ENCODE results near the gene C7orf57. TPM values are rescaled to one million over a fixed set of nuclear protein-coding genes. Genes with fewer than 3 reads are reported as not detected.

Gene C7orf57
- total RNA-seq, 2 experiments from 2014 or later: 0.28 to 0.33 TPM

DNA sequence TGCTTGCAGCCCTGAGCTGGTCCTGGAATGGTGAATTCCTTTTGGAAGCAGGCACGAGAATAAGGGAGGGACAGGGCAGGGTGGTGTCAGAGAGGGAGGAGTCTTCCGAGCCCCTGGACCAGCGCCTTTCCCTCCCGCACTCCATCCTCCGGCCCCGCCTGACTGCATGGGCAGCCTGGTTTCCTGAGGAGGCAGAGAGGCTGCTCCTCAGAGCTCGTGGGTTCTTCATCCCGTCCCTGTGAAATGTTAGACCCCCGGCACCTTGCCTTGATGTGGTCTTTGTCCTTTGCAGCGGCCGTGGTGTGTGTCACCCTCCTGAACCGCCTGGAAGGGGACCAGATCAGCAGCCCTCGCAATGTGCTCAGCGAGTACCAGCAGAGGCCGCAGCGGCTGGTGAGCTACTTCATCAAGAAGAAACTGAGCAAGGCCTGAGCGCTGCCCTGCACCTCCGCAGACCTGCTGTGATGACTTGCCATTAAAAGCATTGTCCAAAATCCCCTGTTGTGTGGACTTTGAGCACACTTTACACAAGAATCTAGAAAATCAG lies 72.7 kb downstream of the C7orf57 start:
- H3K27ac Mint-ChIP-seq: no peak overlapping the region
- H3K27me3 Mint-ChIP-seq: no peaks in the 10 kb centered on the region
- H3K9me3 Mint-ChIP-seq: no peaks in the 10 kb centered on the region
- ChIA-PET POLR2A (interaction anchor here (1.2 to 11.6 kb wide), 5 partner anchors 9 to 120 kb away, joined by 4 to 165 read pairs (median 5); partner anchors contain the start of gene UPP1), CTCF (interaction anchor here (1.2 to 5.3 kb wide), 3 partner anchors 109 to 163 kb away, joined by 5 to 77 read pairs (median 46); no protein-coding TSS in a partner anchor)
- H3K36me3 Mint-ChIP-seq (ENCODE audit: low read depth): peaks cover 75% of the 10 kb centered on the region
- no peak for DNase-seq
- H3K4me3 Mint-ChIP-seq: no peak overlapping the region
- H3K4me1 Mint-ChIP-seq: peaks cover 25% of the 10 kb centered on the region

DNA sequence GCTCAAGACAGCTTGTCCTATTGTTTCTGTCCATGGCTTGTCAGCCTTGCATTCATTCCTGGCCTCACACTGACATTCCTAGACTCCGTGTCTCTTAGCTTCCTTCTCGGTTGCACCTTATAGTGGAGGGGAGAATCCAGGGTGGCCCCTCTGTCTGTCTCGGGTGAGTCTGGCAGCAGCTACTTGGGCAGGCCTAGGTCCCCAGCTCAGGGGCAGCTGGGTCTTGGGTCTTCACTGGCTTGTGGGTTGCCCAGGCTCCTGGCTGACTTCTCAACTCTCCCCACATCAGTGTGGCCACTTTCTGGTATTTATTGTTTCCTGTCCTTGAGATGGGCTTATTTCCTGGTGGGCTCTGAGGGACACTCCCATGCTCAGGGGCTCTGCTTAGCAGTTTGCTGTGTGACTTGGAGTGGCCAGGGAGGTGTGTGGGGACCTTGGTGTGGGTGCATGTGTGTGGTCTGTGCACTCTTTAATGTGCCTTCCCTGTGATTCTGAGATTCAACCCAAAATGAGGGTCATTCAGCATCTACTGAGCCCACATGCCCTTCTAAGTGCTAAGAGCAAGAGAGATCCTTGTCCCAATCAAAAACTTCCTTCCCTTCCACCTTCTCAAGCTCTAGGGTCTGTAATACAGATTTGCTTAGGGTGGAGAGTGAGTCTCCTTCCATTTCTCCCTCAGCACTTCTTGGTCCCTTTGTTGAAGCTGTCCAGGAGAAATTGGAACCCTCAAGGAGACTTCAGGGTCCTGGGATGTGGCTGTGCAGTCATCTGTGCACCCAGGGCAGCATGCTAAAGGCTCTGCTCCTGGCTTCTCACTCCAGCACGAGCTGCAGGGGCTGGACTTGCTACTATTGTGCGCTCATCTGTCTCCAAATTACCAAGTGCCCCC lies 73.9 kb downstream of the C7orf57 start:
- Mint-ChIP-seq H3K4me3 (no peak overlapping the region), H3K27me3 (no peaks in the 10 kb centered on the region), H3K36me3 (ENCODE audit: low read depth) (peaks cover 63% of the 10 kb centered on the region), H3K9me3 (no peaks in the 10 kb centered on the region), H3K4me1 (peaks cover 22% of the 10 kb centered on the region), H3K27ac (peak overlapping the region; percentile 52)
- ChIA-PET POLR2A (interaction anchor here (0.7 to 11.6 kb wide), 9 partner anchors 11 to 164 kb away, joined by 4 to 165 read pairs (median 5); partner anchors contain the start of genes HUS1 and UPP1), CTCF (interaction anchor here (0.8 to 5.3 kb wide), 24 partner anchors 8 to 165 kb away, joined by 3 to 77 read pairs (median 5); no protein-coding TSS in a partner anchor)
- DNase-seq: no peak

DNA sequence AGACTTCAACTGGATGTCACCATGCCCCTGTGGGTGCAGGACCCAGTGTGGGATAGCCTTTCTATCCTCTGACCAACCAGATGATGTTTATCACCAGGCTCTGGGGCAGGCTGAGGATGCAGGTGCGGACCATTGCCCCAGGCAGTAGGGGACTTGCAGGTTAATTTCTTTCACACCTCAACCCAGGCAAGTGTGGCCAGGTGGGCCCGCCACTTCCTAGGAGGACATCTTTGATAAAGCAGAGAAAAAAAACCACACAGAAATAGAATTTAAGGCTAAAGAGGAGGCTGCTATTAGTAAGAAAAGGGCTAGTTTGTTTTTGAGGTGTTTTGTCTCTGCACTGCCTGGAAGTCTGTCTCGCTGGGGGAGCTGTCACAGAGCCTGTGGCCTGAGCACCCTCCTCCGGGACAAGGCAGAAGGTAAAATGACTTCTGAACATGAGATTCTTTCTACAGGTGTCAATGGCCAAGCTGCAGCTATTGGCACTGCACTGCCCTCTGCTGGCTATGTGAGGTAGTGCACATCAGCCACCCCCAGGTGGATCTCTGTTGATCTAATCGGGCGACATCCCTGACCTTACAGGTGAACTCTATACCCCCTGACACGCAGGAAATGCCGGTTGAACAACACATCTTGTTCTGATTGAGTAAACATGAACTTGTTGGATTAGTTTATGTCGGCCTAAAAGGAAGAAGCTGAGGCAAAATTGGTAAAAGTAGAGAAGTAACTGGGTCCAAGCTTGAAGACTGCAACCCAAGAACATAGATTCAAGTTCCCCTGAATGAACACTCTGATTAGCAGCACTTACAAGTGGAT lies 74.7 kb downstream of the C7orf57 start:
- peak overlapping the region; percentile 52 for H3K27ac Mint-ChIP-seq
- H3K27me3 Mint-ChIP-seq: no peaks in the 10 kb centered on the region
- H3K4me3 Mint-ChIP-seq: no peak overlapping the region
- H3K9me3 Mint-ChIP-seq: no peaks in the 10 kb centered on the region
- H3K36me3 Mint-ChIP-seq (ENCODE audit: low read depth): peaks cover 55% of the 10 kb centered on the region
- peak; percentile 90 for DNase-seq
- ChIA-PET POLR2A (interaction anchor here (0.7 to 11.6 kb wide), 7 partner anchors 8 to 165 kb away, joined by 3 to 165 read pairs (median 10); partner anchors contain the start of genes HUS1 and UPP1), CTCF (interaction anchor here (0.8 to 5.3 kb wide), 32 partner anchors 9 to 177 kb away, joined by 3 to 77 read pairs (median 5); partner anchors contain the start of gene SUN3)
- peaks cover 14% of the 10 kb centered on the region for H3K4me1 Mint-ChIP-seq

DNA sequence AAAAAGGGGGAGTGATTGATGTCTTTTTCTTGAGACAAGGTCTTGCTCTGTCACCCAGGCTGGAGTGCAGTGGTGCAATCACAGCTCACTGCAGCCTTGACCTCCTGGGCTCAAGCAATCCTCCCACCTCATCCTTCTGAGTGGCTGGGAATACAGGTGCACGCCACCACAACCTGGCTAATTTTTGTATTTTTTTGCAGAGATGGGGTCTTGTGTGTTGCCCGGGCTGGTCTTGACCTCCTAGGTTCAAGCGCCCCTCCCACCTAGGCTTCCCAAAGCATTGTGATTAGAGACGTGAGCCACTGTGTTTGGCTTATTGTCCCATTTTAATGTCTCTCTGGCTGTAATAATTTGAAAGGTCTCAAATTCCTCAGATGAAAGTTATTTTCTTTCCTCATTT lies 75.5 kb downstream of the C7orf57 start:
- peaks cover 47% of the 10 kb centered on the region for H3K36me3 Mint-ChIP-seq (ENCODE audit: low read depth)
- H3K4me1 Mint-ChIP-seq: peaks cover 14% of the 10 kb centered on the region
- H3K27me3 Mint-ChIP-seq: no peaks in the 10 kb centered on the region
- no peaks in the 10 kb centered on the region for H3K9me3 Mint-ChIP-seq
- DNase-seq: no peak
- H3K4me3 Mint-ChIP-seq: no peak overlapping the region
- ChIA-PET CTCF (interaction anchor here (0.8 to 5.3 kb wide), 30 partner anchors 9 to 178 kb away, joined by 3 to 77 read pairs (median 5); partner anchors contain the start of gene SUN3), POLR2A (interaction anchor here (0.7 to 11.6 kb wide), 7 partner anchors 9 to 166 kb away, joined by 3 to 165 read pairs (median 10); partner anchors contain the start of genes HUS1 and UPP1)
- H3K27ac Mint-ChIP-seq: no peak overlapping the region

Other genes starting within 250 kb of the C7orf57 start
- under 1 TPM; 0.05 to 0.48 TPM for gene PKD1L1, start 87.1 kb upstream of the C7orf57 start, total RNA-seq
- 10 to 100 TPM; 34.1 to 35.0 TPM for gene HUS1, start 55.9 kb upstream of the C7orf57 start, total RNA-seq
- gene SUN3, start 6.4 kb upstream of the C7orf57 start, total RNA-seq: not detected
- gene UPP1, start 53.7 kb downstream of the C7orf57 start, total RNA-seq: 100 to 1,000 TPM; 148 to 154 TPM
- gene ABCA13, start 135.9 kb downstream of the C7orf57 start, total RNA-seq: not detected